Adipose tissue (tissue), 3 donors: ENCODE measurements around the gene IGF2BP1. TPM values are rescaled to one million over a fixed set of nuclear protein-coding genes. Genes with fewer than 3 reads are reported as not detected.

Experiments
- polyA plus RNA-seq, 3 donors: library from polyadenylated mRNA; stranded (reverse); fragments of 200-250 nt; gene quantifications; one replicate each; pipeline ENCODE4 v1.2.3, GENCODE V29; 2013
- donor health status: healthy with polysubstance abuse.
- donor health status: Bipolar disorder and iron deficiency.
- donor health status: healthy.

The IGF2BP1 gene
- polyA plus RNA-seq, 3 donors, result 0.01 TPM; not detected in 2

Other genes starting within 250 kb of the IGF2BP1 start
- under 1 TPM; 0.21 to 0.31 (median 0.22) TPM for gene TTLL6, start 180.2 kb upstream of the IGF2BP1 start, polyA plus RNA-seq
- 100 to 1,000 TPM in 1 of 3 donors, 10 to 100 TPM in 2; 47.7 to 118 (median 96.0) TPM for gene CALCOCO2, start 166.3 kb upstream of the IGF2BP1 start, polyA plus RNA-seq
- gene ATP5MC1, start 104.6 kb upstream of the IGF2BP1 start, polyA plus RNA-seq, result 100 to 1,000 TPM; 150 to 279 (median 224) TPM
- gene UBE2Z, start 89.0 kb upstream of the IGF2BP1 start, polyA plus RNA-seq, result 10 to 100 TPM; 21.4 to 36.8 (median 36.3) TPM
- gene SNF8, start 52.5 kb upstream of the IGF2BP1 start, polyA plus RNA-seq, result 100 to 1,000 TPM in 2 of 3 donors, 10 to 100 TPM in 1; 71.0 to 172 (median 149) TPM
- not detected for gene GIP, start 28.8 kb upstream of the IGF2BP1 start, polyA plus RNA-seq
- gene B4GALNT2, start 135.4 kb downstream of the IGF2BP1 start, polyA plus RNA-seq, result under 1 TPM in 1 of 3 donors, not detected in 2; 0.18 TPM
- 1 to 10 TPM in 1 of 3 donors, under 1 TPM in 1, not detected in 1; 0.79 to 1.8 TPM for gene GNGT2, start 213.2 kb downstream of the IGF2BP1 start, polyA plus RNA-seq
- gene ABI3, start 213.3 kb downstream of the IGF2BP1 start, polyA plus RNA-seq, result 10 to 100 TPM in 1 of 3 donors, 1 to 10 TPM in 2; 1.7 to 12.1 (median 5.5) TPM
- 1 to 10 TPM in 2 of 3 donors, not detected in 1; 1.2 to 2.4 TPM for gene PHOSPHO1, start 233.4 kb downstream of the IGF2BP1 start, polyA plus RNA-seq